ENCODE results near the gene BRSK2.

DNA sequence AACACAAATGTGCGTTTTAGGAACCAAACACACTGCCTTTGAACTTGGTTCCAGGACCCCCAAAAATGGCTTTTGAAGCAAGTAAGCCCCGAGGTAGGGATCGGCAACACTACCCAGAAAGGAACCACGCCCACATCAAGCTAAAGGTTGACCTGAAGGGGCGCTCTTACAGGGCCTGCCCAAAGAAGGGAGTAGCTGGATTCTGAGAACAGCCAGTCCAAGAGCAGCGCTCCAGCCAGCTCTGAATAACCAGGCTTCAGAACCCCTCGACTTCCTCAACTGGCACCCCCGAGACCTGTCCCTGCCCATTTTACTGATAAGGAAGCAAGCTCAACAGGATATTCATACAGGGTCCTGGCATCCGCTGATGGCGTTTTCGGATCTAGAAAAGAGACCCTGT, 115.7 kb downstream of the BRSK2 start:
- no peak for TF ChIP-seq POLR2A (IDR thresholded peaks at IDR 0.05)
- TF ChIP-seq, protein P1, sequence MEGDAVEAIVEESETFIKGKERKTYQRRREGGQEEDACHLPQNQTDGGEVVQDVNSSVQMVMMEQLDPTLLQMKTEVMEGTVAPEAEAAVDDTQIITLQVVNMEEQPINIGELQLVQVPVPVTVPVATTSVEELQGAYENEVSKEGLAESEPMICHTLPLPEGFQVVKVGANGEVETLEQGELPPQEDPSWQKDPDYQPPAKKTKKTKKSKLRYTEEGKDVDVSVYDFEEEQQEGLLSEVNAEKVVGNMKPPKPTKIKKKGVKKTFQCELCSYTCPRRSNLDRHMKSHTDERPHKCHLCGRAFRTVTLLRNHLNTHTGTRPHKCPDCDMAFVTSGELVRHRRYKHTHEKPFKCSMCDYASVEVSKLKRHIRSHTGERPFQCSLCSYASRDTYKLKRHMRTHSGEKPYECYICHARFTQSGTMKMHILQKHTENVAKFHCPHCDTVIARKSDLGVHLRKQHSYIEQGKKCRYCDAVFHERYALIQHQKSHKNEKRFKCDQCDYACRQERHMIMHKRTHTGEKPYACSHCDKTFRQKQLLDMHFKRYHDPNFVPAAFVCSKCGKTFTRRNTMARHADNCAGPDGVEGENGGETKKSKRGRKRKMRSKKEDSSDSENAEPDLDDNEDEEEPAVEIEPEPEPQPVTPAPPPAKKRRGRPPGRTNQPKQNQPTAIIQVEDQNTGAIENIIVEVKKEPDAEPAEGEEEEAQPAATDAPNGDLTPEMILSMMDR (IDR thresholded peaks at IDR 0.05): no peak
